ENCODE measurements around the gene SLCO4A1.
A peak's percentile ranks its signal among the peaks of the same experiment; 100 is the strongest.
"Not testable (repeated sequence)": the region's sequence is repeated elsewhere in the genome, so short reads cannot be mapped to it uniquely, and the experiment has no call there.

SLCO4A1 gene

DNA sequence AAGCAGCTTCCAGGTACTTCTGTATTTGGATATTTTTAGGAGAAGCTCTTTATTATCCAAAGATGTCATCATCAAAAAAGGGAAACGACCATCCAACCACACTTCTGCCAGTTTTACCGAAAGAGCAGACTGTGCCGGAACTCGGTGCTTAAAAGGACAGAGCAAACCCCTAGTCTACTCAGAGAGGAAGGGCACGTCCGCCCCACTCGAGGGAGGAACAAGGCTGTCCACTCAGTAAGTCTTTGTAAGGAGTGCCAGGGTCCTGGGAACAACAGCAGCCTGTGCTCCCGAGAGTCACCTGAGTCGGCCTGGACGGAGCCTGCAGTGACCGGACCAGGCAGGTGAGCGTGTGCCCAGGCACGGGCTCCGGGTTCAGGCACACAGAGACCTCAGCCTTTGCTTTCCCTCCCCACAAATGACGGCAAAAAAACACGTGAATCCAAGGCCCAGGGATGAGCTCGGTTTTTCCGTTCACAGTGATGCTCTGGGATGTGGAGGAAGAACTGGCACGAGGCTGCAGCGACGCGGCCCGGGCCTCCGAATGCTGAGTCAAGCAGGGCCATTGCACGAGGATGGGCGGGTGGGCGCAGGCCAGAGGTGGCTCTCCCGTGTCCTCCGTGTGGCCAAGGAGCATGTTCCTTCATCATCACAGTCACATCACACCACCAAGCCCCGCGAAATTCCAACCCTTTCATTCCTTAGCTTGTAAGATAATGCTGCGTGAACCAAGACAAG is 17.4 kb upstream of the SLCO4A1 start:
- Histone ChIP-seq H3K4ac (ENCODE audit: low read length) (no peak overlapping the region), H3K27ac (replicated peaks; ENCODE audit: low read length) (no peak overlapping the region), H3K4me2 (ENCODE audit: insufficient read depth, low read length, poor library complexity, severe bottlenecking) (no peak overlapping the region), H2BK120ac (ENCODE audit: low read depth, low read length) (no peak overlapping the region), H2BK5ac (ENCODE audit: low read length) (no peak overlapping the region), H3K79me1 (ENCODE audit: low read depth, low read length) (no peaks in the 10 kb centered on the region), H3K23ac (ENCODE audit: low read depth, low read length, poor library complexity) (no peak overlapping the region), H2BK15ac (ENCODE audit: low read length) (peak overlapping the region; percentile 11), H4K91ac (ENCODE audit: low read depth, low read length, poor library complexity) (peak overlapping the region; percentile 67), H4K8ac (ENCODE audit: low read depth, low read length) (no peak overlapping the region), H3K36me3 (replicated peaks in 1 of 2; ENCODE audit: control insufficient read depth in 2 of 2, insufficient read depth in 2 of 2, low read length in 2 of 2) (no peaks in the 10 kb centered on the region), H3K4me3 (ENCODE audit: low read length in 2 of 2) (no peak overlapping the region), H3K18ac (ENCODE audit: low read length) (peak overlapping the region; percentile 11), H3K9ac (ENCODE audit: low read depth, low read length, poor library complexity) (no peak overlapping the region), H2AK5ac (ENCODE audit: low read depth, low read length) (peak overlapping the region; percentile 63), H2AFZ (ENCODE audit: low read length) (no peak overlapping the region), H3K14ac (ENCODE audit: low read length) (no peak overlapping the region), H3K27me3 (ENCODE audit: control insufficient read depth in 3 of 3, insufficient read depth in 3 of 3, low read depth in 1 of 3, low read length in 3 of 3) (peaks cover 0 to 32% (median 0%) of the 10 kb centered on the region in 3 experiments), H2BK12ac (ENCODE audit: low read length) (peak overlapping the region; percentile 42), H3K9me3 (replicated peaks in 1 of 2; ENCODE audit: control insufficient read depth in 2 of 2, insufficient read depth in 1 of 2, low read depth in 1 of 2, low read length in 2 of 2) (no peaks in the 10 kb centered on the region), H3K4me1 (ENCODE audit: control insufficient read depth in 2 of 2, insufficient read depth in 1 of 2, low read depth in 1 of 2, low read length in 2 of 2) (peaks cover 0 to 16% of the 10 kb centered on the region in 2 donors)
- WGBS, 2 donors (ENCODE audit: extremely low coverage in 2 of 2, insufficient read length in 2 of 2, insufficient replicate concordance in 1 of 2), result no CpG with 5 or more reads among the region's 32 CpGs
- no peak for DNase-seq (ENCODE audit: low spot score)

DNA sequence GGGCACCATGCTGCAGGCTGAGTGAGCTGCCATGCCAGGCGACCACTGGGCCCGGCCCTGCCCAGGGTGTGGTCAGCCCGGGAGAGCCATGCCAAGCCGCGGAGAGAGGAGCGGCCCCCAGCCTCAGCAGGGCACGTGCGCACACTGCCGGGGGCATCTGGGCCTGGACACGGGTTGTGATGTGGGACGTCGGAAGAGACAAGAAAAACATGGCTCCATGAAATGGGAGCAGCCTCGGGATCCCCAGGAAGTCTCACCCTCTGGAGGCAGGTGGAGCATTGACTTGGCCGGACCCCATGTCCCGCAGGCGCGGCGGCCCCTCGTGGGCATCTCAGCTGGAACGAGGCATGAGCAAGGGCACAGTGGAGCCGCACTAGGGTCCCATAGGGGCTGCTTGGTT is 16.8 kb upstream of the SLCO4A1 start:
- no peak overlapping the region for H2AFZ ChIP-seq (ENCODE audit: low read length)
- peaks cover 0 to 32% (median 0%) of the 10 kb centered on the region in 3 experiments for H3K27me3 ChIP-seq (ENCODE audit: control insufficient read depth in 3 of 3, insufficient read depth in 3 of 3, low read depth in 1 of 3, low read length in 3 of 3)
- no peak overlapping the region for H3K14ac ChIP-seq (ENCODE audit: low read length)
- H2BK15ac ChIP-seq (ENCODE audit: low read length), result peak overlapping the region; percentile 11
- H2BK5ac ChIP-seq (ENCODE audit: low read length), result no peak overlapping the region
- H2BK120ac ChIP-seq (ENCODE audit: low read depth, low read length), result no peak overlapping the region
- H3K9me3 ChIP-seq (replicated peaks in 1 of 2; ENCODE audit: control insufficient read depth in 2 of 2, insufficient read depth in 1 of 2, low read depth in 1 of 2, low read length in 2 of 2), result no peaks in the 10 kb centered on the region
- no peaks in the 10 kb centered on the region for H3K79me1 ChIP-seq (ENCODE audit: low read depth, low read length)
- H2BK12ac ChIP-seq (ENCODE audit: low read length), result no peak overlapping the region
- no peak overlapping the region for H3K9ac ChIP-seq (ENCODE audit: low read depth, low read length, poor library complexity)
- H3K27ac ChIP-seq (replicated peaks; ENCODE audit: low read length), result no peak overlapping the region
- H4K91ac ChIP-seq (ENCODE audit: low read depth, low read length, poor library complexity), result no peak overlapping the region
- H3K18ac ChIP-seq (ENCODE audit: low read length), result no peak overlapping the region
- no peak for DNase-seq (ENCODE audit: low spot score)
- peak overlapping the region; percentile 4 for H3K23ac ChIP-seq (ENCODE audit: low read depth, low read length, poor library complexity)
- H3K4me1 ChIP-seq (ENCODE audit: control insufficient read depth in 2 of 2, insufficient read depth in 1 of 2, low read depth in 1 of 2, low read length in 2 of 2), result peaks cover 0 to 16% of the 10 kb centered on the region in 2 donors
- no peaks in the 10 kb centered on the region for H3K36me3 ChIP-seq (replicated peaks in 1 of 2; ENCODE audit: control insufficient read depth in 2 of 2, insufficient read depth in 2 of 2, low read length in 2 of 2)
- no peak overlapping the region for H3K4me3 ChIP-seq (ENCODE audit: low read length in 2 of 2)
- H4K8ac ChIP-seq (ENCODE audit: low read depth, low read length), result no peak overlapping the region
- peak overlapping the region; percentile 63 for H2AK5ac ChIP-seq (ENCODE audit: low read depth, low read length)
- WGBS, 2 donors (ENCODE audit: extremely low coverage in 2 of 2, insufficient read length in 2 of 2, insufficient replicate concordance in 1 of 2), result no CpG with 5 or more reads among the region's 21 CpGs
- H3K4me2 ChIP-seq (ENCODE audit: insufficient read depth, low read length, poor library complexity, severe bottlenecking), result no peak overlapping the region
- no peak overlapping the region for H3K4ac ChIP-seq (ENCODE audit: low read length)

DNA sequence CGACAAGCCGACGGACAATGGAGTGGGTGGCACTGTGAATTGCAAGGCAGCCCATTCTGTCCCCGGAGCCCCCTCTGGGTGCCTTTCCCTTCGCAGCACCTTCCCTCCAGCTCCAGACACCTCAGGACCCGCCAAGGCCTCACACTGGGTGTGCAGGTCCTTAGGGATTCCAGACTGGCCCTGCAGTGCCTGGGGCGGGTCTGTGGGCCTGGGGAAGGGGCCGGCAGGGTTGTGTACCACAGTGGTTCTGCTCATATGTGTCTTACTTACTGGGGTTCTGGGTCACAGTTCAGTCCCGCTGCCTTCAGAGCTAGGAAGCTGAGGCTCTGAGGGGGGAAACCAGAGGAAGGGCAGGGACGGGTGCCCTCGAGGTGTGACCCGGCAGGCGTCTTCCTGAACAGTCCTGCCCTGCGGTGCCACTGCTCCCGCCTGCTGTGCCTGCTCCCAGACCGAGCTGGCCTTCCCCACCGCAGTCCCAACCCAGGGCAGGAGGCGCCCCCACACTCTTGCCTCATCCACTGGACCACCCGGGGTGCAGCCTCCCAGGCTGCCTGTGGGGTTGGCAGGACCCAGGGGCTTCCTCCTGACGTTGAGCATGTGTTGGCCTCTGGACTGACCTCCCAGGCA is 16.3 kb upstream of the SLCO4A1 start:
- no peak overlapping the region for H3K4ac ChIP-seq (ENCODE audit: low read length)
- peaks cover 0 to 32% (median 0%) of the 10 kb centered on the region in 3 experiments for H3K27me3 ChIP-seq (ENCODE audit: control insufficient read depth in 3 of 3, insufficient read depth in 3 of 3, low read depth in 1 of 3, low read length in 3 of 3)
- no peak overlapping the region for H2AFZ ChIP-seq (ENCODE audit: low read length)
- no peak overlapping the region for H3K27ac ChIP-seq (replicated peaks; ENCODE audit: low read length)
- no peaks in the 10 kb centered on the region for H3K36me3 ChIP-seq (replicated peaks in 1 of 2; ENCODE audit: control insufficient read depth in 2 of 2, insufficient read depth in 2 of 2, low read length in 2 of 2)
- no peak overlapping the region for H4K8ac ChIP-seq (ENCODE audit: low read depth, low read length)
- peaks cover 0 to 16% of the 10 kb centered on the region in 2 donors for H3K4me1 ChIP-seq (ENCODE audit: control insufficient read depth in 2 of 2, insufficient read depth in 1 of 2, low read depth in 1 of 2, low read length in 2 of 2)
- no peak overlapping the region for H3K23ac ChIP-seq (ENCODE audit: low read depth, low read length, poor library complexity)
- no peaks in the 10 kb centered on the region for H3K9me3 ChIP-seq (replicated peaks in 1 of 2; ENCODE audit: control insufficient read depth in 2 of 2, insufficient read depth in 1 of 2, low read depth in 1 of 2, low read length in 2 of 2)
- H2BK120ac ChIP-seq (ENCODE audit: low read depth, low read length), result no peak overlapping the region
- H2BK5ac ChIP-seq (ENCODE audit: low read length), result no peak overlapping the region
- no peak overlapping the region for H2BK12ac ChIP-seq (ENCODE audit: low read length)
- peak overlapping the region; percentile 49 for H2BK15ac ChIP-seq (ENCODE audit: low read length)
- no peak overlapping the region for H3K4me2 ChIP-seq (ENCODE audit: insufficient read depth, low read length, poor library complexity, severe bottlenecking)
- H3K9ac ChIP-seq (ENCODE audit: low read depth, low read length, poor library complexity), result no peak overlapping the region
- no peaks in the 10 kb centered on the region for H3K79me1 ChIP-seq (ENCODE audit: low read depth, low read length)
- no peak overlapping the region for H3K14ac ChIP-seq (ENCODE audit: low read length)
- peak overlapping the region; percentile 63 for H2AK5ac ChIP-seq (ENCODE audit: low read depth, low read length)
- H4K91ac ChIP-seq (ENCODE audit: low read depth, low read length, poor library complexity), result no peak overlapping the region
- WGBS, 2 donors (ENCODE audit: extremely low coverage in 2 of 2, insufficient read length in 2 of 2, insufficient replicate concordance in 1 of 2), result no CpG with 5 or more reads among the region's 20 CpGs
- no peak overlapping the region for H3K4me3 ChIP-seq (ENCODE audit: low read length in 2 of 2)
- peak overlapping the region; percentile 61 for H3K18ac ChIP-seq (ENCODE audit: low read length)
- no peak for DNase-seq (ENCODE audit: low spot score)

DNA sequence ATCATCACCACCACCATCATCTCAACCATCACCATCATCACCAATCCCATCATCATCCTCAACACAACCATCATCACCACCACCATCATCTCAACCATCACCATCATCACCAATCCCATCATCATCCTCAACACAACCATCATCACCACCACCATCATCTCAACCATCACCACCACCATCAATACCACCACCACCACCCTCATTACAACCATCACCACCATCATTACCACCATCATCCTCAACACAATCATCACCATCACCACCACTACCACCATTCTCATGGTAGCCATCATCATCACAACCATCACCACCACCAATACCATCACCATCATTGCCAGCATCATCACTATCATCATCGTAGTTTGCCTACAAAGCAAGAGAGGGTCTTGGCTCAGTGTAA is 14.9 kb upstream of the SLCO4A1 start:
- not testable (repeated sequence) for H2BK5ac ChIP-seq (ENCODE audit: low read length); H3K27ac ChIP-seq (replicated peaks; ENCODE audit: low read length); H3K18ac ChIP-seq (ENCODE audit: low read length); H3K4me2 ChIP-seq (ENCODE audit: insufficient read depth, low read length, poor library complexity, severe bottlenecking); H3K14ac ChIP-seq (ENCODE audit: low read length); DNase-seq (ENCODE audit: low spot score); H3K23ac ChIP-seq (ENCODE audit: low read depth, low read length, poor library complexity); H4K91ac ChIP-seq (ENCODE audit: low read depth, low read length, poor library complexity); H2BK120ac ChIP-seq (ENCODE audit: low read depth, low read length); H2BK15ac ChIP-seq (ENCODE audit: low read length); H3K9me3 ChIP-seq (replicated peaks in 1 of 2; ENCODE audit: control insufficient read depth in 2 of 2, insufficient read depth in 1 of 2, low read depth in 1 of 2, low read length in 2 of 2); H3K79me1 ChIP-seq (ENCODE audit: low read depth, low read length); H3K4ac ChIP-seq (ENCODE audit: low read length); H4K8ac ChIP-seq (ENCODE audit: low read depth, low read length); H3K9ac ChIP-seq (ENCODE audit: low read depth, low read length, poor library complexity); H2AFZ ChIP-seq (ENCODE audit: low read length); H2BK12ac ChIP-seq (ENCODE audit: low read length); H2AK5ac ChIP-seq (ENCODE audit: low read depth, low read length); H3K36me3 ChIP-seq (replicated peaks in 1 of 2; ENCODE audit: control insufficient read depth in 2 of 2, insufficient read depth in 2 of 2, low read length in 2 of 2); H3K4me3 ChIP-seq (ENCODE audit: low read length in 2 of 2)
- Histone ChIP-seq H3K27me3 (ENCODE audit: control insufficient read depth in 3 of 3, insufficient read depth in 3 of 3, low read depth in 1 of 3, low read length in 3 of 3) (peaks cover 0 to 32% (median 0%) of the 10 kb centered on the region in 3 experiments), H3K4me1 (ENCODE audit: control insufficient read depth in 2 of 2, insufficient read depth in 1 of 2, low read depth in 1 of 2, low read length in 2 of 2) (peaks cover 0 to 16% of the 10 kb centered on the region in 2 donors)
- no CpG with 5 or more reads among the region's 1 CpG for WGBS, 2 donors (ENCODE audit: extremely low coverage in 2 of 2, insufficient read length in 2 of 2, insufficient replicate concordance in 1 of 2)
